HG03097 (cell line): ENCODE measurements around the gene LMAN1L.
A peak's percentile ranks its signal among the peaks of the same experiment; 100 is the strongest.
"Not testable (repeated sequence)": the region's sequence is repeated elsewhere in the genome, so short reads cannot be mapped to it uniquely, and the experiment has no call there.

Experiments
- ATAC-seq: cut with Tn5 transposase; IDR thresholded peaks from one replicate; pipeline ENCODE4 v1.9.1; 2021; ENCODE audit not compliant: unreplicated experiment, low FRiP score

LMAN1L gene

DNA sequence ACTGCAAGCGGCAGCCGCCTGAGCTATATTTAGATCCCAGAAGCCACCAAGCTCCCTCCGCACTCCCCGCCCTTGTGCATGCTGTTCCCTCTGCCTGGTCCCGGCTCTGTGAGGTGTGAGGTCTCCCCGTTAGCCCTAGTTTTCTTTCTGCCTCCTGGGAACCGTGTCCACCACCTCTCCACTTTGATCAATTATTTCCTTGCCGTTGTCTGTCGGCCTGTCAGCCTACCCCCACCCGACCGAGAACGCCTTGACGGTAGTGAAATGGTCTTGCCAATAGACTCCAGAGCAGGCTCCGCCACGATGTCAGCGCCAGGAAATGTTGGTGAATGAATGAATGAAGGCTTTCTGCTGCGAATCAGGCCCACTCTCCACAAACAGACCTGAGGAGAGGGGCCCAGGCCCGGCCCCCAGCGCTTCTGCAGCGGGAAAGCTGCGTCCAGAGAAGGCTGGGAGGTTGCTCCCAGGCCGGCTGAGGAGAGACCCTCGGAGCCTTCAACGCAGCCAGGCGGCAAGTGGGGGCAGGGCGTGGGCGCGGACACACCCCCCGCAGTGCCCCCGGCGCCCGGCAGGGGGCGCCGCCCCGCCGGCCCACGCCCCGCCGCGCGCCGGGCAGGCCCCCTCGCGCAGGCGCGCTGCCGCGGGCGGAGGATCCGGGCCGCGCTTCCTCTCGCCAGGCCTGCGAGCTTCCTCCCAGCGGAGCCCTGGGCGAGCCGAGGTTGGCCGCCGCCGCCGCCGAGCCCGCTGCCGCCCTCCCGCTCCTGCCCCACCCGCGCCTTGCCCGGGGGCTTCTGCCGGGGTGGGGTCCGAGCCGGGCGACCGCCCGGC is 31.0 kb upstream of the LMAN1L start, which contains the start of gene CSK:
CSK (plus strand) TSS at position 650 of the 828 bp plus-strand sequence. CDS start 16,218 bp downstream, outside the sequence.
- ATAC-seq: peak; percentile 30

DNA sequence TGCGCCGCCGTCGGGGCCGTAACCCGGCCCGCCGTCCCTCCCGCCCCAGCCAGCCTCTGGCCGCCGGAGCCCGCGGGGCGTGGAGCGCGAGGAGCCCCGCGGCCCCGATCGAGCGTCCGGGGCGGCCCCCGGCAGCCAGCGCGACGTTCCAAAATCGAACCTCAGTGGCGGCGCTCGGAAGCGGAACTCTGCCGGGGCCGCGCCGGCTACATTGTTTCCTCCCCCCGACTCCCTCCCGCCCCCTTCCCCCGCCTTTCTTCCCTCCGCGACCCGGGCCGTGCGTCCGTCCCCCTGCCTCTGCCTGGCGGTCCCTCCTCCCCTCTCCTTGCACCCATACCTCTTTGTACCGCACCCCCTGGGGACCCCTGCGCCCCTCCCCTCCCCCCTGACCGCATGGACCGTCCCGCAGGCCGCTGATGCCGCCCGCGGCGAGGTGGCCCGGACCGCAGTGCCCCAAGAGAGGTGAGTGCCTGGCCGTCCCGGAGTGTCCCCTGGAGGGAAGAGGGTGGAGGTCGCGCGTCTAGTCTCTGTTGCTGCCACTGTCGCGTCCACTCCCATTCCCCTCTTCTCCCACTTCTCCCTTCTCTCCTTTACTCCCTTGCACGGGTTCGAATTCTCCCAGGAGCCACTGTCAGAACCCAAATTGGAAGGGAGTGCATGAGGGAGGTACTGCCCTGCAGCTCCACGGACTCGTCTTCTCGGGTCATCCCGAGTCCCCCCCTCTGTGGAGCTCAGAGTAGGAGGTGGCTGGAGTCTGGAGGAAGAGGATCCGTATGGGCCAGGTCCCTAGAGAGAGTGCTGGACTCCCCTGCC is 30.2 kb upstream of the LMAN1L start:
- peak; percentile 5 for ATAC-seq

DNA sequence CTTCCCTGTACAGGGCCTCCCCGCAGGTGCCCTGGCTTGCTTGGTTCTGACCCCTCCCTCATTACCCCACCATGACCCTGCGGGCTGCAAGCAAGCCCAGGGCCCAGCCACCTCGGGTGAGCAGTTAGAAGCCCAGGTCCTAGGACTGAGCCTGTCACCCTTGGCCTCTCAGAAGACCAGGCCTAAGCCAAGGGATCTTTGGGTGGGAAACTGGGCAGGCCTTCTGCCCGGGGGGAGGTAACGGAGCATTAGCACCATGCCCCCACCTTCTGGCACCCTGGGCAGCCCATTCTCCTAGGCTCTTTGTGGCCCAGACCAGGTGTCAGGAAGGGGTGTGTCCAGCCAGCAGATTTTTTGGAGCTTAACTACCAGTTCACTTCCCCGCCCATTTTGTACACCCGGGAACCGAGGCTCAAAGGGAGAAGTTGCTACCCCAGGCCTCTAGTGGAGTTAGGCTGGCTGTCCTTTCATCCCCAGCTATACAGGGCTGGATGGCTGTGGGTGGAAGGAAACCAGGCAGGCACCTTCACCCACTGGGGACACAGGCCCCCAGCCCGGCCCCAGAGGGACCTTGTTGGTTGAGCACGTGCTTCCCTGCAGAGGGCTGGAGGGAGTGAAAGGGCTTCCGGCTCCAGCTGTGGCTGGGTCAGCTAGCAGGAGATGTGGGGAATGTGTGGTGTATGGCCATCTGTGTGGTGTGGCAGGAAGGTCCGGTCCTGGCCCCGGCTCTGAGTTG is 29.4 kb upstream of the LMAN1L start:
- no peak for ATAC-seq

DNA sequence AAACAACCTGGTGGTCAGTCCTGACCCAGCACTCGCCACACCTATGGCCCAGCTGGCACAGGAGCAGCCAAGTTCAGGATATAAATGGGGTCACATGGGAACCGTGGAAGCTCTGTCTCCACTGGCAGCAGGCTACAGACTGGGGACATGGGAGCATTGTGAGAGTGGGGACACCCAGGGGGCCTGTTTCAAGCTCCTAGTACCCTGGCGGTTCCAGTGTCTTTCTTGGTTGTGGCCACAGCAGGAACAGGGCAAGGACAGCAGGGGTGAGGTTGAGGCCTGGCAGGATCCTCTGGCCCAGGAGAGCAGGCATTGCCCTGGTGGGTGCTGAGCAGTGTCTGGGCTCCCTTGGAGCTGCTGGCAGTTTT is 28.8 kb upstream of the LMAN1L start:
- no peak for ATAC-seq

DNA sequence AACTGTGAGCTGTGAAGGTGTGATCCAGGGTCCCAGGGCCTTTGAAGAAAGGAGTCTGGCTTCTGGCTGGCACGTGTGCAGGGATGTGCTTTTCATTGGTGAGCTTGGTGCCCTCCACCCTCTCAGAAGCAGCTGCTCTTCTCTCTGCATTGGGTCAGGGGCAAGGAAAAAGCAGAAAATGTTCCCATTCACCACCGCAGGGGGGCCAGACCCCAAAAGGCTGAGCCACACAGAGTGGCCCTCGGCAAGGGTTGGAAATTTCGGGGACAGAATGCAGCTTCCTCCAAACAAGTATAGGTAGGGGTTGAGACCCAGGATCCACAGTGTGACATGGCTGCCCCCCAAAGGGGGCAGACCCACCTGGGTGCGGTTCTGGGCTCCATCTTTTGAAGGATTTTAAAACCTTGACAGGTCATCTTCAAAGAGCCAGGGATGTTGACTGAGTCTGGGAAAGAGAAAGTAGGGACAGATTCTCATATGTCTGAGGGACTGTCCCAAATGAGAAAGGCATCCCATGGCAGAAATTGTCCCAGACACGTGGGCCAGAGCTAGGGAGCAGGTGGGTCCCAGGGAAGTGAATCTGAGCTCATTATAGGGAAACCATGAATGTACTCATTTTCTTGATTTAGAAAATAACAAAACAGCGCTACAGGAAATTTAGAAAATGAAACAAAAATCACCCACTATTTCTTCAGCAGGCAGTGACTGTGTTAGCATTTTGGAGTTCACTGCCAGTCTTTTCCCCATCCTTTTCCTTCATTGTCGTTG is 28.0 kb upstream of the LMAN1L start:
- ATAC-seq: no peak

DNA sequence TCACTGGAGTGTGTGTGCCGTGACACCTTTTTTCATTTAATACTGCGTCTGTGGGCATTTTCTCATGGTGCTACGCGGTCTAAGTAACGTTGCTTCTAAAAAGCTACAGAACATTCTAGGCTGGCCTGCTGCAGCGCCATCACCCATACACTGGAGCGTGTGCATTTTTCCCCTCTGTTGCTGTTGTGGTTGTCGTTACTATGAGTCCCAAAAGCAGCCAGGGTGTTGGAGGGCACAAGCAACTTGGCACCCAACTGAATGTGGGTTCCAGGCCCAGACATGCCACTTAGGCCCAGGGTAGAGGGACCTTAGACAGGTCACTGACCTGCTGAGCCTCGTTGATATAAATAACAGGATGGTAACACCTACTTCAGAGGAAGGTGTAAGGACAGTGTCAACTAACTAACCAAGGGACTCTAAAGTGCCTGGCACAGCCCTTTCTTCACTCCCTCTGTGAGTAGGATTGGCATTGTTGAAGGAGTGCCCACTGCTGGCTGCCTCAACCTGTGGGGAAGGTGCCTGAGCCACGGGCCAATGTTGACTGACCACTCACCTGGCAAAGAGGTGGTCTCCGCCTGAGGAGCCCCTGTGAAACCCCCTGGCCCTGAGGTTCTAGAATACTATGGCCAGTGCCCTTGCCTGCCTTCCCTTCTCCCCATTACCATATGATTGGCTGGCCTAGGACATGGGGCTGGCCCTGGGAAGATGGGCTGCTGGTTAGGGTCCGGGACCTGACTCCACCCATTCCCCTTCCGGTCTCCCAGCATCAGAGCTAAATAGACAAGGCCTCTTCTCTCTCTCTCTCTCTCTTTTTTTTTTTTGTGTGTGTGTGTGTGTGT is 27.2 kb upstream of the LMAN1L start:
- no peak for ATAC-seq

DNA sequence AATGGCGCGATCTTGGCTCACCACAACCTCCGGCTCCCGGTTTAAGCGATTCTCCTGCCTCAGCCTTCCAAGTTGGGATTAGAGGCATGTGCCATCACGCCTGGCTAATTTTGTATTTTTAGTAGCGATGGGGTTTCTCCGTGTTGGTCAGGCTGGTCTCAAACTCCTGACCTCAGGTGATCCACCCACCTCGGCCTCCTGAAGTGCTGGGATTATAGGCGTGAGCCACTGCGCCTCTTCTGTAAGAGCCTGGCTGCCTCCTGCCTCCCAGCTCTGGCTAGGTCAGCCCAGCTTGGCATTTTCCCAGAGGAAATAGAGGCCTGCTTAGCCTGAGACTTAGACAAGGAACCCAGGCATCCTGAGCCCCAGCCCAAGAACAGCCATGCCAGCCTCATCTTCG is 26.6 kb upstream of the LMAN1L start:
- ATAC-seq: not testable (repeated sequence)

DNA sequence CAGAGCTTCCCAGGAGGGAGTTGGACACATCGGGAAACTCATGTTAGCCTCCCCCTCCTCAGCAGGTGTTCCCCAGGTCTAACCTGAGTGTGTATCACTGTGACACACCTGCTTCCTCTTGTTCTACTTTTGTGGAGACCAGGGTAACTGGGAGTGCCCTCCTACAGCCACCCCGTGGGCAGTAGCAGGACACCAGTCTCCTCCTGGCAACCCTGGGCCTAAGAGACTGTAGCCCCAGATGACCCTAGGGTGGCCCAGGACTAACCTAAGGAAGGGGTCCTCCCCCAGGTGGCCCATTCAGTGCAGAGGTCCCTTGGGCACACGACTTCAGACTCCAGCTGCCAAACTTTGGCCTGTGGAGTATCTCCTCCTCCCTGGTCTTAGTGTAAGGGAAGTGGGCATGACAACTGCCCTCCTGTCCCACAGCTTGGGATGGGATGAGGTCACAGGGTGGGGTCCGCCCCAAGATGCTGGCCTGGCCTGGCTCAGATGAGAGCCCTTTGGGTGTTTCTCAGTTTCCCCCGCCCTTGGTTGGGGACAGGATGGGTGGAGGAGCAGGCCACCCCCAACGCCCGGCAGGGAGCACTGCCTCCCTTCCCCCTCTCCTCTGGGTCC is 26.0 kb upstream of the LMAN1L start:
- ATAC-seq: no peak

DNA sequence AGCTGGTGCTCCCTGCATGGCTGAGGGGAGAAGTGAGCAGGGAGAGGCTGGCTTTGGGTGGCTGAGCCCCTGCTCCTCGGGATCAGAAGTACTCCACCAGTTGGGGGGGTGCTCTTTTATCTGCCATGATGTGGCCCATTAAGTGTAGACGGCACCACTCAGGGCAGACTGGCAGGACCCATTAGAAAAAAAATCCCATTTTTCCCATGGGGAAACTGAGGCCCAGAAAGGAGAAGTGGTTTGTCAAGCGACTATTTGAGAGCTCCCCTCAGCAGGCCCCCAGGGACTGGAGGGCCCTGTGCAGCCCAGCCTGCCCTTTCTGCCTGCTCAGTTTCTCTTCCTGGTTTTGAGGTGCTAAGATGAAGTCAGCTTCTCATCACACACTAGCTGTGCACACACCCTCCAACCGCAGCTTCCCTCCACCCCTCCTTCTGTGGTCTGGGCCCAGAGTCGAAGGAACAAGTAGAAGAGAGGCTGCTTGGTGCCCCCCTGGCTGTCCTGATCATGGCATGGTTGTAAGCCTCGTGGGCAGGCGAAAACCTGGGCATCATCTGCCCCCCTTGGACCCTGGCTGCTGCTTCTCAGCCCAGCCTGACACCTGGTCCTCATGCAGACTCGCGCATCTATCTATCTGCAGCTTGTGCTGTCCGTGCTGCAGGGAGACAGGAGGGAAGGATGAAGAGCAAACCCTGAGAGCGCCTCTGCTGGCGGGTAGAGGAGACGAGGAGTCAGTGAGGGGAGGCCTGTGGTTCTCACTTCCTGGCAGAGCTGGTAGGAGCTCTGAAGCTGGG is 25.2 kb upstream of the LMAN1L start:
- peak; percentile 37 for ATAC-seq

DNA sequence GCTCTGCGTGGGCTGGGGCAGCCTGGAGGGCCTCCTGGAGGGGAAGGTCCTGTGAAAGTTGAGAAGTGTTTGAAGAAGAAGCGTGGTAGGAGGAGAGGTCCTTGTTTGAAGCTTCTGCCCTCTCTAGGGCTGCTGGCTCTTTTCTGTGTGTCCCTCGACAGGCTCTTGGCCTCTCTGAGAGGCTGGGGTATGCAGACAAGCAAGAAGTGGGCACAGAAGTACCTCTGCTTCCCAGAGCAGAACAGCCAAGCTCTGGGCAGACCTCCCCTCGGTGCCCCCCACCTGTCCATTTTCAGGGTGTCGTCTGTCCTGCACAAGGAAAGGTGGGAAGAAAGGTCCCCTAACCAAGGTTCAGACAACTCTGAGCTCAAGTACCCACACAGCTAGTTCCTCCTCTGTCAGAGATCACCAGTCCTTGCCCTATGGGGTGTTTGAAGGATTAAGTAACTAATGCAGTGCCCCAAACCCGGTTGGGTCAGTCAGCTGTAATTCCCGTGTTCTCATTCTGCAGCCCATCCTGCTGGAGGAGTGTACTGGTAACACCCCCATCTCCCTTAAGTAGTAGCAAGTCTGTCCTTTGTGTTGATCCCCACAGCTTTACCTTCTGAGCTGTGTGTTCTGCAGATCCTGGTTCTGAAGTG is 24.5 kb upstream of the LMAN1L start:
- ATAC-seq: no peak

DNA sequence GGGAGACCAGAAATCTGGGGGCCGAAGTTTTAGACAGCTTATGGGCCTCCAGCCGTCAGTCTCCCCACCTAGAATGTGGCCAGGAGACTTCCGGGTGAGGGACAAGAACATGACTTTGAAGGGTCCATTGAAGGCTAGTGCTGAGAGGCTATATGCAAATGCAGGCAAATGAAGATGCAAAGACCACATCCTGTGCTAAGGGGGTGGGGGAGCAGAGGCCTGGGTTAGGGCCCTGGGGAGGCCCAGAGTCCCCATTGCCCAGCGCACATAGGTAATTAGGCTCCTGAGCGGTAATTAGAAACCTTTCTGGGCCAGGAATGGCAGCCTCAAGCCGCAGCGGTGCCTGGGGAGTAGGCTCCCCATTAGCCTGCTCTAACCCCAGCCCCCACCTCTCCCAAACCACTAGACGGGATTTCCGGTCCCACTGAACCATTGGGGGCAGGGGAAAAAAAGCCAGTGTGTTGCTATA is 23.9 kb upstream of the LMAN1L start:
- ATAC-seq: no peak

DNA sequence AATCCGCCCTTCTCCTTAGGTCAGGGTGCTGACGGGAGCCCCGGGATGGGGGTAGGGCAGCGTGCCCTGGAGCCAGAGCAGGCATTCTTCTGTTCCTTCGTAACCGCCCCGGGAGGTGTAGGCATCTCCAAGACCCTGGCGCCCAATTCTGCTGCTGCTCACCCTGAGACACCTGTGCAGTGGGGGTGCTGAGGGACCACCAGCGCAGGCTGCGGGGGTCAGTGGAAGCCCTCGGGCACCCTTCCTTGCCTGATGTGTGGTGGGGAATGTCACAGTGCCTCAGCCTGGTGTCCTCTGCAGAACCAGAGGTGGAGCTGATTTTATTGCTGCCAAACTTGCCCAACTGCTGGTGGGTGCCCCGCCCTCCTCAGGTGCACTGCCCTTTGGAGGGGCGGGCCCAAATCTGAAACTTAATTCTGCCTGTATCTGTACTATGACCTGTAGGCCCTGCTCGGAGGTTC is 23.4 kb upstream of the LMAN1L start:
- ATAC-seq: no peak

DNA sequence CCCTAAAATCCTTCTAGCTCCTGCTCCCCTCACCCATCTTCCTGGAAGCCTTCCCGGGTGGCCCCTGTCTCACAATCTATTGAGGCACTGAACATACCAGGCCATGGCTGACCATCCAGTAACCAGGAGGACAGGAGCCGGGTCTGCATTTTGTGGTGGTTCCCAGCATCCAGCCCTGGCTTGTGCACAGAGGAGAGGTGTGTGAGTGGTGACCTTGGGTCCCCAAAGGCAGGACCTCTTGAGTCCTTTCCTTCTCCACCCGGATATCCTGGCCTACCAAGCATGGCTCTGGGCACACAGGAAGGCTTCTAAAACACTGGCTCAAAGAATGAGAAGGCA is 22.9 kb upstream of the LMAN1L start:
- no peak for ATAC-seq

DNA sequence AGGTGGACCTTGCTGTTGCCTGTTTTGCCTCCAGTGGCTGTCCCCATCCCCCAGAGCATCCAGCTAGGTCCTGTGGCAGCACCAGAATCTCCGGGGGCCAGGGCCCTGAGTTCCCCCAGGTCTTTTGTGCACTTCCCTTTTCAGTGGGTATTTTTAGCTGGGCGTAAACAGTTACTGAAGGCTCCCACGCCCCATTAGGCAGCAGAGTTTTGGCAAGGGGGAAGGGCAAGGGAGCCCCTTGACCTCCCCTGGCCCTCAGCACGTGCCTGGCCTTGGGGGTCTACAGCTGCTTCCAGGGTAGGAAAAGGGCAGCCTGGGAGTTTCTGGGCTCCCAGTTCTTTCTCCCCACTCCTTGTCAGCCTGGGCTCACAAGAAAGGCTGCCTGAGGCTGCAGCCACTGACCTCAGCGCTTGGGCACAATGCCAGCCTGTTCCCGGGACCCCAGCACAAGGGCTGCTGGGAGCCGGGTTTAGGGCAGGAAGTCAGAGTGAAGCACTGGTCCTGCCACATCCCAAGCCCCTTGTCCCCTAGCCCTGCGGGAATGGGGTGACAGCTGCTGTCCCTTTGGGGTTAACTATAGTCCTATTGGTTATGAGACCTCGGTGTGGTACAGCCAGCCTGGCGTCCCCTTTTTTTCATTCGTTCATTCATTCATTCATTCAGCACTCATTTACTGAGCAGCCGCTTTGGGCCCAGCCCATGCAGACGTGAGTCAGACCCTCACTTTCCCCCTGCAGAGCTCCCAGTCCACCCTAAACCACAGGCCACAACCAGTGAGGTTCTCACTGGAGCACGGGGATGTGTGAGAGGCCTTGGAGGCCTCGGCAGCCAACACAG is 22.3 kb upstream of the LMAN1L start:
- ATAC-seq: no peak

DNA sequence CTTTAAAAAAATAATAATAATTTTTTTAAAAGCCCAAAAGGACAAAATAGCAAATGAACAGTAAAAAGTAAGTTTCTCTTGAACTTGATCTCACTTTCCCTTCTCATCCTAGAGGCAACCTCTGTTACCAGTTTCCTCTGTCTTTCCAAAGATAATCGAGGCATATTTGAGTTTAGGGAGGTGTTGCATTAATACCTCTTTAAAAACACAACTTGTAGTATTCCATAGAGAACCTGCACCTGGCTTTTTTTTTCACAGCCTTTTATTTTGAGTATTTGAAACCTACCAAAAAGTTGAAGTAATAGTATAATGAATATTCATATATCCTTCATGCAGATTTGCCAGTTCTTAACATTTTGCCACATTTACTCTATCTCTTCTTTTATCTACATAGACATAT is 21.6 kb upstream of the LMAN1L start:
- no peak for ATAC-seq

DNA sequence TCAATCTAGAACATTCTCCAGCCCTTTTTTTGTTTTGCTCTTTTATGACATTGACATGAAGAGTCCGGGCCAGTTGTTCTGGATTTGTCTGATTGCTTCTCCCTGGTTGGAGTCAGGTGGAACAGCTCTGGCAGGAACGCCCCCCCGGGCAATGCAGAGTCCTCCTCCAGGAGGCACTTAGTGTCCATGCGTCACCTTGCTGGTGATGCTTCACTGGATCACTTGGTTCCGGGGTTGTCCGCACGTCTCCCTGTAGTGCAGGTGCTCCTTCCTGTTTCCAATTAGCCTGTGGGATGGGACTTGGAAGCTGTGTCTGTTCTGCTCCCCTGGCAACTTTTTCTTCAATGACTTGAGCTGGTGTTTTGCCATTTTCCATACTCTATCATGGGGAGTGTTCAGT is 21.0 kb upstream of the LMAN1L start:
- ATAC-seq: no peak
